Neural progenitor cell (in vitro differentiated cells): Measurements from ENCODE around the gene UROD. TPM values are rescaled to one million over a fixed set of nuclear protein-coding genes. Genes with fewer than 3 reads are reported as not detected.
"Not testable (repeated sequence)": the region's sequence is repeated elsewhere in the genome, so short reads cannot be mapped to it uniquely, and the experiment has no call there.

ENCODE experiments used
- DNase-seq: peaks from one replicate; pipeline ENCODE4 v3.0.0-alpha.2; 2016; ENCODE audit warnings: low spot score
- H2AFZ ChIP-seq: fragments of 200-600 bp; sonication (generic); replicated peaks from 2 replicates; pipeline ENCODE4 v1.6.1; 2016; ENCODE audit warnings: antibody characterized with exemption
- H3F3A ChIP-seq: fragments of 200-600 bp; sonication (generic); 2 replicates; pipeline ENCODE4 v1.6.1; 2016; ENCODE audit warnings: antibody characterized with exemption, low read depth
- H3K27ac ChIP-seq: fragments of 200-600 bp; sonication (generic); 2 replicates; pipeline ENCODE4 v1.5.1; 2016; ENCODE audit warnings: mild to moderate bottlenecking
- H3K27me3 ChIP-seq: fragments of 200-600 bp; sonication (generic); 2 replicates; pipeline ENCODE4 v1.6.1; 2016; ENCODE audit warnings: mild to moderate bottlenecking, moderate library complexity
- H3K36me3 ChIP-seq: fragments of 200-600 bp; sonication (generic); 2 replicates; pipeline ENCODE4 v1.5.1; 2016
- H3K4me1 ChIP-seq: fragments of 200-600 bp; sonication (generic); 2 replicates; pipeline ENCODE4 v1.6.1; 2016; ENCODE audit warnings: mixed run types
- H3K4me2 ChIP-seq: fragments of 200-600 bp; sonication (generic); 2 replicates; pipeline ENCODE4 v1.6.1; 2016
- H3K4me3 ChIP-seq: fragments of 200-600 bp; sonication (generic); 2 replicates; pipeline ENCODE4 v1.5.1; 2016
- H3K79me2 ChIP-seq: fragments of 200-600 bp; sonication (generic); 2 replicates; pipeline ENCODE4 v1.6.1; 2016; ENCODE audit warnings: low read depth
- H3K9ac ChIP-seq: fragments of 200-600 bp; sonication (generic); 2 replicates; pipeline ENCODE4 v1.6.1; 2016
- H3K9me3 ChIP-seq: fragments of 200-600 bp; sonication (generic); 2 replicates; pipeline ENCODE4 v1.5.1; 2016; ENCODE audit warnings: low read depth
- H4K20me1 ChIP-seq: fragments of 200-600 bp; sonication (generic); 2 replicates; pipeline ENCODE4 v1.6.1; 2016; ENCODE audit warnings: low read depth
- H3K27ac Mint-ChIP-seq: 3 replicates; pipeline ENCODE4 v1.8.0; 2021; ENCODE audit warnings: mixed read lengths
- H3K27me3 Mint-ChIP-seq: 2 replicates; pipeline ENCODE4 v1.8.0; 2022; ENCODE audit warnings: low read depth, mild to moderate bottlenecking, inconsistent platforms, moderate library complexity, mixed read lengths; ENCODE audit not compliant: insufficient read depth
- H3K36me3 Mint-ChIP-seq: 3 replicates; pipeline ENCODE4 v1.8.0; 2021; ENCODE audit warnings: mixed read lengths
- H3K4me1 Mint-ChIP-seq: 3 replicates; pipeline ENCODE4 v1.8.0; 2021; ENCODE audit warnings: mixed read lengths
- H3K4me3 Mint-ChIP-seq: 3 replicates; pipeline ENCODE4 v1.8.0; 2021; ENCODE audit warnings: mild to moderate bottlenecking, moderate library complexity, mixed read lengths
- H3K9me3 Mint-ChIP-seq: 3 replicates; pipeline ENCODE4 v1.8.0; 2020; ENCODE audit warnings: mixed read lengths
- CTCF ChIP-seq: fragments of 200-600 bp; sonication (generic); IDR thresholded peaks from 2 replicates; pipeline ENCODE4 v1.5.1; 2017; ENCODE audit warnings: antibody characterized with exemption, mild to moderate bottlenecking
- EZH2 ChIP-seq: fragments of 200-600 bp; sonication (generic); IDR thresholded peaks from 2 replicates; pipeline ENCODE4 v1.6.1; 2017; ENCODE audit warnings: antibody characterized with exemption, mild to moderate bottlenecking, moderate library complexity
- EZH2phosphoT487 ChIP-seq: fragments of 200-600 bp; sonication (generic); IDR thresholded peaks from 2 replicates; pipeline ENCODE4 v1.6.1; 2017; ENCODE audit warnings: antibody characterized with exemption
- total RNA-seq: library from RNA; depleted of rRNA; stranded (reverse); fragments of >200 nt; gene quantifications from 2 replicates; pipeline ENCODE4 v1.2.3, GENCODE V29; 2015; ENCODE audit warnings: low replicate concordance

The UROD gene
- total RNA-seq, 1 donor from 2014 or later: 46.5 TPM

DNA sequence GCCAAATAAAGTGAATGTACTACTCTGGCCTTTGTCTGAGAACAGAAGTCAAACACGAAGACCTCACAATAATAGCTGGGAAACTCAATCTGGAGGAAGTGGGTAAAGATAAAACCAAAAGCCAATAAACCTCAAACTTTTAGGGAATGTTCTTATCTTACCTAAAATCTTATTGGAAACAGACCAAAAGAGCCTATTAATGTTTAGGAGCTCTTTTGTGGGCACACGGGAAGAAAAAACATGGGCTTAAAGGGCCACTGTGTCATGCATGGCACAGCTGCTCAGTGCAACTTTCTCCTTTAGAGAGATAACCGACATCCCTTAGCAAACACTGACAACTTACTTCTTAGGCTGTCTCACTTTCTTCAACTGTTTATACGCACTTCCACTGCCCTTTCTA, 41.7 kb upstream of the UROD start:
- Mint-ChIP-seq H3K4me3 (no peak overlapping the region), H3K27ac (no peak overlapping the region), H3K4me1 (no peaks in the 10 kb centered on the region)

DNA sequence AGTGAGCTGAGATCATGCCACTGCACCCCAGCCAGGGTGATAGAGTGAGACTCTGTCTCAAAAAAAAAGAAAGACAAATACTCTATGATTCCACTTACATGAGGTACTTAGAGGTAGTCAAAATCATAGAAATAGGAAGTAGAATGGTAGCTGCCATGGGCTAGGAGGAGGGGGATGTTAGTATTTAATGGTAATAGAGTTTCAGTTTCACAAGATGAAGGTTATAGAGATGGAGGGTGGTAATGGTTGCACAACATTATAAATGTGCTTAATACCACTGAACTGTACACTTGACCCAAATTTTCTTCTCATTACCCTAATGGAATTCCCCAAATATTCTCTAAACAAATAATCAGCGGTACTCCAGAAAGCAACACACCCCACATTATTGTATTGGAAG, 38.4 kb upstream of the UROD start:
- peaks cover 5% of the 10 kb centered on the region for H3F3A ChIP-seq
- no peak overlapping the region for H3K9ac ChIP-seq
- H3K4me2 ChIP-seq: no peak overlapping the region
- no peak overlapping the region for H3K27ac ChIP-seq
- no peaks in the 10 kb centered on the region for H3K4me1 Mint-ChIP-seq
- H3K4me1 ChIP-seq: no peaks in the 10 kb centered on the region
- no peak overlapping the region for H2AFZ ChIP-seq
- H3K79me2 ChIP-seq: no peaks in the 10 kb centered on the region
- H3K36me3 Mint-ChIP-seq: peaks cover 31% of the 10 kb centered on the region
- TF ChIP-seq EZH2phosphoT487: no peak
- no peak for TF ChIP-seq CTCF
- no peak for TF ChIP-seq EZH2
- H3K27me3 ChIP-seq: no peaks in the 10 kb centered on the region
- H3K27me3 Mint-ChIP-seq: no peaks in the 10 kb centered on the region
- DNase-seq: no peak
- no peaks in the 10 kb centered on the region for H3K9me3 ChIP-seq
- H3K4me3 Mint-ChIP-seq: no peak overlapping the region
- peaks cover 26% of the 10 kb centered on the region for H3K36me3 ChIP-seq
- peaks cover 4% of the 10 kb centered on the region for H3K9me3 Mint-ChIP-seq
- H3K27ac Mint-ChIP-seq: no peak overlapping the region
- no peak overlapping the region for H3K4me3 ChIP-seq
- no peaks in the 10 kb centered on the region for H4K20me1 ChIP-seq

More for the DNA sequence above, 41.7 kb upstream of the UROD start:
- H3K27ac ChIP-seq: no peak overlapping the region
- no peak for DNase-seq
- H3K9me3 ChIP-seq: no peaks in the 10 kb centered on the region
- H3K4me2 ChIP-seq: no peak overlapping the region
- H3K4me1 ChIP-seq: no peaks in the 10 kb centered on the region
- H3K9me3 Mint-ChIP-seq: no peaks in the 10 kb centered on the region
- H3K27me3 ChIP-seq: no peaks in the 10 kb centered on the region
- H3K79me2 ChIP-seq: no peaks in the 10 kb centered on the region
- H3K36me3 Mint-ChIP-seq: peaks cover 4% of the 10 kb centered on the region
- no peak overlapping the region for H3K9ac ChIP-seq
- H3K27me3 Mint-ChIP-seq: peaks cover 2% of the 10 kb centered on the region
- no peak overlapping the region for H2AFZ ChIP-seq
- no peak for TF ChIP-seq EZH2phosphoT487
- no peak for TF ChIP-seq CTCF
- no peak for TF ChIP-seq EZH2
- no peaks in the 10 kb centered on the region for H3K36me3 ChIP-seq
- H3F3A ChIP-seq: peaks cover 5% of the 10 kb centered on the region
- no peaks in the 10 kb centered on the region for H4K20me1 ChIP-seq
- H3K4me3 ChIP-seq: no peak overlapping the region

- Histone ChIP-seq H3K9me3 (no peaks in the 10 kb centered on the region), H3K4me2 (no peak overlapping the region), H3K4me1 (no peaks in the 10 kb centered on the region), H3K36me3 (peaks cover 26% of the 10 kb centered on the region), H3K4me3 (no peak overlapping the region), H4K20me1 (no peaks in the 10 kb centered on the region), H3K27me3 (no peaks in the 10 kb centered on the region), H3K27ac (no peak overlapping the region), H2AFZ (no peak overlapping the region), H3K9ac (no peak overlapping the region), H3K79me2 (no peaks in the 10 kb centered on the region), H3F3A (no peaks in the 10 kb centered on the region)
- no peak overlapping the region for H3K4me3 Mint-ChIP-seq
- H3K27ac Mint-ChIP-seq: no peak overlapping the region
- H3K9me3 Mint-ChIP-seq: peaks cover 4% of the 10 kb centered on the region
- H3K4me1 Mint-ChIP-seq: no peaks in the 10 kb centered on the region
- peaks cover 33% of the 10 kb centered on the region for H3K36me3 Mint-ChIP-seq
- no peak for DNase-seq
- TF ChIP-seq CTCF (no peak), EZH2phosphoT487 (no peak), EZH2 (no peak)
- H3K27me3 Mint-ChIP-seq: no peaks in the 10 kb centered on the region
Measured at GRCh38 chr1:44976252-44976651, 35.8 kb upstream of the UROD start.

- not testable (repeated sequence) for H3K27ac Mint-ChIP-seq, H3K4me3 ChIP-seq, H3K27me3 ChIP-seq, H3K4me2 ChIP-seq, H2AFZ ChIP-seq, H3K4me1 Mint-ChIP-seq, H3K27me3 Mint-ChIP-seq, H4K20me1 ChIP-seq, H3K4me1 ChIP-seq, H3K9me3 Mint-ChIP-seq, H3K9ac ChIP-seq, H3K79me2 ChIP-seq, H3K9me3 ChIP-seq, H3K27ac ChIP-seq, H3K4me3 Mint-ChIP-seq, DNase-seq, H3F3A ChIP-seq
- peaks cover 26% of the 10 kb centered on the region for H3K36me3 ChIP-seq
- H3K36me3 Mint-ChIP-seq: peaks cover 33% of the 10 kb centered on the region
Measured at GRCh38 chr1:44977372-44977771, 34.7 kb upstream of the UROD start.
